GM19043 (cell line): ENCODE data around the gene LRRC8A.
"Not testable (repeated sequence)": the region's sequence is repeated elsewhere in the genome, so short reads cannot be mapped to it uniquely, and the experiment has no call there.

ENCODE experiments used
- ATAC-seq: cut with Tn5 transposase; IDR thresholded peaks from one replicate; pipeline ENCODE4 v1.9.1; 2021; ENCODE audit warnings: low read depth; ENCODE audit not compliant: unreplicated experiment

The LRRC8A gene

GRCh38 chr9:128881884-128882676, at the start of gene LRRC8A, which contains the start of gene KYAT1:
Gene LRRC8A (plus strand): TSS chr9:128882133. CDS start chr9:128907165, 25,032 bp downstream.
Gene KYAT1 (minus strand): TSS chr9:128881950. CDS start chr9:128845405, 36,545 bp downstream.
- peak; percentile 77 for ATAC-seq

GRCh38 chr9:128833696-128834095, 48.2 kb upstream of the LRRC8A start:
- no peak for ATAC-seq

- no peak for ATAC-seq
These were observed 46.4 kb upstream of the LRRC8A start for GRCh38 chr9:128835246-128836210.

- no peak for ATAC-seq
These were observed 45.3 kb upstream of the LRRC8A start for GRCh38 chr9:128836509-128837145.

GRCh38 chr9:128838338-128838737, 43.6 kb upstream of the LRRC8A start:
- no peak for ATAC-seq

- ATAC-seq: no peak
These were observed 41.4 kb upstream of the LRRC8A start for GRCh38 chr9:128840524-128840923.

- no peak for ATAC-seq
These were observed 40.0 kb upstream of the LRRC8A start for GRCh38 chr9:128841694-128842492.

- ATAC-seq: not testable (repeated sequence)
These were observed 38.8 kb upstream of the LRRC8A start for GRCh38 chr9:128843171-128843570.

- ATAC-seq: no peak
These were observed 36.6 kb upstream of the LRRC8A start for GRCh38 chr9:128845186-128845931.

- no peak for ATAC-seq
These were observed 35.3 kb upstream of the LRRC8A start for GRCh38 chr9:128846680-128847030.

GRCh38 chr9:128847803-128848202, 34.1 kb upstream of the LRRC8A start:
- ATAC-seq: no peak

GRCh38 chr9:128851024-128851423, 30.9 kb upstream of the LRRC8A start:
- not testable (repeated sequence) for ATAC-seq

GRCh38 chr9:128851779-128852600, 29.9 kb upstream of the LRRC8A start:
- not testable (repeated sequence) for ATAC-seq

GRCh38 chr9:128852646-128853045, 29.3 kb upstream of the LRRC8A start:
- not testable (repeated sequence) for ATAC-seq

GRCh38 chr9:128854454-128854853, 27.5 kb upstream of the LRRC8A start:
- ATAC-seq: not testable (repeated sequence)

- ATAC-seq: not testable (repeated sequence)
These were observed 23.5 kb upstream of the LRRC8A start for GRCh38 chr9:128858476-128858875.

GRCh38 chr9:128860937-128861336, 21.0 kb upstream of the LRRC8A start:
- no peak for ATAC-seq

GRCh38 chr9:128861501-128861900, 20.4 kb upstream of the LRRC8A start:
- ATAC-seq: no peak
